ENCODE results near the gene C1QTNF7.

The C1QTNF7 gene

GRCh38 chr4:15451866-15452765 is 24.3 kb downstream of the C1QTNF7 start:
- Histone ChIP-seq H3K27me3 (replicated peaks; ENCODE audit: control insufficient read depth, insufficient read depth, low read length, poor library complexity, severe bottlenecking) (no peaks in the 10 kb centered on the region), H3K36me3 (ENCODE audit: control insufficient read depth, insufficient read depth, low read length) (no peaks in the 10 kb centered on the region), H3K9me3 (ENCODE audit: control insufficient read depth, low read length) (no peaks in the 10 kb centered on the region), H3K4me3 (ENCODE audit: insufficient read depth, low read depth, low read length, poor library complexity, severe bottlenecking) (no peak overlapping the region), H3K27ac (ENCODE audit: insufficient read depth, low read length, poor library complexity, severe bottlenecking) (no peak overlapping the region), H3K4me1 (ENCODE audit: control insufficient read depth, insufficient read depth, low read length, poor library complexity, severe bottlenecking) (no peaks in the 10 kb centered on the region)
- DNase-seq: no peak

GRCh38 chr4:15455290-15455689 is 27.5 kb downstream of the C1QTNF7 start:
- no peak for DNase-seq
- Histone ChIP-seq H3K27ac (ENCODE audit: insufficient read depth, low read length, poor library complexity, severe bottlenecking) (no peak overlapping the region), H3K27me3 (replicated peaks; ENCODE audit: control insufficient read depth, insufficient read depth, low read length, poor library complexity, severe bottlenecking) (no peaks in the 10 kb centered on the region), H3K36me3 (ENCODE audit: control insufficient read depth, insufficient read depth, low read length) (no peaks in the 10 kb centered on the region), H3K4me3 (ENCODE audit: insufficient read depth, low read depth, low read length, poor library complexity, severe bottlenecking) (no peak overlapping the region), H3K9me3 (ENCODE audit: control insufficient read depth, low read length) (no peaks in the 10 kb centered on the region), H3K4me1 (ENCODE audit: control insufficient read depth, insufficient read depth, low read length, poor library complexity, severe bottlenecking) (no peaks in the 10 kb centered on the region)

- no peaks in the 10 kb centered on the region for H3K36me3 ChIP-seq (ENCODE audit: control insufficient read depth, insufficient read depth, low read length)
- no peak overlapping the region for H3K27ac ChIP-seq (ENCODE audit: insufficient read depth, low read length, poor library complexity, severe bottlenecking)
- H3K4me1 ChIP-seq (ENCODE audit: control insufficient read depth, insufficient read depth, low read length, poor library complexity, severe bottlenecking): no peaks in the 10 kb centered on the region
- no peaks in the 10 kb centered on the region for H3K27me3 ChIP-seq (replicated peaks; ENCODE audit: control insufficient read depth, insufficient read depth, low read length, poor library complexity, severe bottlenecking)
- H3K9me3 ChIP-seq (ENCODE audit: control insufficient read depth, low read length): no peaks in the 10 kb centered on the region
- no peak for DNase-seq
- no peak overlapping the region for H3K4me3 ChIP-seq (ENCODE audit: insufficient read depth, low read depth, low read length, poor library complexity, severe bottlenecking)
Observed at GRCh38 chr4:15457406-15458201, 29.8 kb downstream of the C1QTNF7 start.

- Histone ChIP-seq H3K27ac (ENCODE audit: insufficient read depth, low read length, poor library complexity, severe bottlenecking) (no peak overlapping the region), H3K9me3 (ENCODE audit: control insufficient read depth, low read length) (no peaks in the 10 kb centered on the region), H3K27me3 (replicated peaks; ENCODE audit: control insufficient read depth, insufficient read depth, low read length, poor library complexity, severe bottlenecking) (no peaks in the 10 kb centered on the region), H3K4me1 (ENCODE audit: control insufficient read depth, insufficient read depth, low read length, poor library complexity, severe bottlenecking) (no peaks in the 10 kb centered on the region), H3K4me3 (ENCODE audit: insufficient read depth, low read depth, low read length, poor library complexity, severe bottlenecking) (no peak overlapping the region), H3K36me3 (ENCODE audit: control insufficient read depth, insufficient read depth, low read length) (no peaks in the 10 kb centered on the region)
- no peak for DNase-seq
Observed at GRCh38 chr4:15458616-15459015, 30.8 kb downstream of the C1QTNF7 start.

- no peaks in the 10 kb centered on the region for H3K9me3 ChIP-seq (ENCODE audit: control insufficient read depth, low read length)
- no peaks in the 10 kb centered on the region for H3K4me1 ChIP-seq (ENCODE audit: control insufficient read depth, insufficient read depth, low read length, poor library complexity, severe bottlenecking)
- no peaks in the 10 kb centered on the region for H3K27me3 ChIP-seq (replicated peaks; ENCODE audit: control insufficient read depth, insufficient read depth, low read length, poor library complexity, severe bottlenecking)
- DNase-seq: no peak
- no peaks in the 10 kb centered on the region for H3K36me3 ChIP-seq (ENCODE audit: control insufficient read depth, insufficient read depth, low read length)
- H3K27ac ChIP-seq (ENCODE audit: insufficient read depth, low read length, poor library complexity, severe bottlenecking): no peak overlapping the region
- no peak overlapping the region for H3K4me3 ChIP-seq (ENCODE audit: insufficient read depth, low read depth, low read length, poor library complexity, severe bottlenecking)
Observed at GRCh38 chr4:15459706-15460105, 31.9 kb downstream of the C1QTNF7 start.

- H3K9me3 ChIP-seq (ENCODE audit: control insufficient read depth, low read length): no peaks in the 10 kb centered on the region
- no peak for DNase-seq
- no peak overlapping the region for H3K4me3 ChIP-seq (ENCODE audit: insufficient read depth, low read depth, low read length, poor library complexity, severe bottlenecking)
- no peaks in the 10 kb centered on the region for H3K36me3 ChIP-seq (ENCODE audit: control insufficient read depth, insufficient read depth, low read length)
- no peak overlapping the region for H3K27ac ChIP-seq (ENCODE audit: insufficient read depth, low read length, poor library complexity, severe bottlenecking)
- H3K4me1 ChIP-seq (ENCODE audit: control insufficient read depth, insufficient read depth, low read length, poor library complexity, severe bottlenecking): no peaks in the 10 kb centered on the region
- H3K27me3 ChIP-seq (replicated peaks; ENCODE audit: control insufficient read depth, insufficient read depth, low read length, poor library complexity, severe bottlenecking): no peaks in the 10 kb centered on the region
Observed at GRCh38 chr4:15466596-15466995, 38.8 kb downstream of the C1QTNF7 start.

GRCh38 chr4:15469402-15470127 is 41.7 kb downstream of the C1QTNF7 start, which contains the start of gene CC2D2A:
Gene CC2D2A (plus strand): TSS chr4:15469882. CDS start chr4:15475933, 6,051 bp downstream.
- Histone ChIP-seq H3K9me3 (ENCODE audit: control insufficient read depth, low read length) (no peaks in the 10 kb centered on the region), H3K4me3 (ENCODE audit: insufficient read depth, low read depth, low read length, poor library complexity, severe bottlenecking) (peak within 1 kb of the TSS; percentile 33), H3K4me1 (ENCODE audit: control insufficient read depth, insufficient read depth, low read length, poor library complexity, severe bottlenecking) (no peaks in the 10 kb centered on the region), H3K27ac (ENCODE audit: insufficient read depth, low read length, poor library complexity, severe bottlenecking) (no peak within 1 kb of the TSS), H3K27me3 (replicated peaks; ENCODE audit: control insufficient read depth, insufficient read depth, low read length, poor library complexity, severe bottlenecking) (no peaks in the 10 kb centered on the region), H3K36me3 (ENCODE audit: control insufficient read depth, insufficient read depth, low read length) (no peaks in the 10 kb centered on the region)
- DNase-seq: no peak

- no peaks in the 10 kb centered on the region for H3K9me3 ChIP-seq (ENCODE audit: control insufficient read depth, low read length)
- H3K4me1 ChIP-seq (ENCODE audit: control insufficient read depth, insufficient read depth, low read length, poor library complexity, severe bottlenecking): no peaks in the 10 kb centered on the region
- no peak for DNase-seq
- no peaks in the 10 kb centered on the region for H3K36me3 ChIP-seq (ENCODE audit: control insufficient read depth, insufficient read depth, low read length)
- no peak overlapping the region for H3K27ac ChIP-seq (ENCODE audit: insufficient read depth, low read length, poor library complexity, severe bottlenecking)
- H3K4me3 ChIP-seq (ENCODE audit: insufficient read depth, low read depth, low read length, poor library complexity, severe bottlenecking): peak overlapping the region; percentile 33
- H3K27me3 ChIP-seq (replicated peaks; ENCODE audit: control insufficient read depth, insufficient read depth, low read length, poor library complexity, severe bottlenecking): no peaks in the 10 kb centered on the region
Observed at GRCh38 chr4:15470128-15470475, 42.3 kb downstream of the C1QTNF7 start.

- no peaks in the 10 kb centered on the region for H3K4me1 ChIP-seq (ENCODE audit: control insufficient read depth, insufficient read depth, low read length, poor library complexity, severe bottlenecking)
- DNase-seq: no peak
Observed at GRCh38 chr4:15476396-15476795, 48.6 kb downstream of the C1QTNF7 start.

More at GRCh38 chr4:15476396-15476795, 48.6 kb downstream of the C1QTNF7 start:
- Histone ChIP-seq H3K9me3 (ENCODE audit: control insufficient read depth, low read length) (no peaks in the 10 kb centered on the region), H3K27me3 (replicated peaks; ENCODE audit: control insufficient read depth, insufficient read depth, low read length, poor library complexity, severe bottlenecking) (no peaks in the 10 kb centered on the region), H3K36me3 (ENCODE audit: control insufficient read depth, insufficient read depth, low read length) (no peaks in the 10 kb centered on the region), H3K4me3 (ENCODE audit: insufficient read depth, low read depth, low read length, poor library complexity, severe bottlenecking) (no peak overlapping the region), H3K27ac (ENCODE audit: insufficient read depth, low read length, poor library complexity, severe bottlenecking) (no peak overlapping the region)

Measured in effector memory CD4-positive, alpha-beta T cell (primary cell).